ENCODE measurements around the gene EIF5B. TPM values are rescaled to one million over a fixed set of nuclear protein-coding genes. Genes with fewer than 3 reads are reported as not detected.

The EIF5B gene
- total and polyA plus RNA-seq, 2 donors (not counting 1 experiment from before 2014, with no cell fraction given), result 4.5 to 32.8 TPM

DNA sequence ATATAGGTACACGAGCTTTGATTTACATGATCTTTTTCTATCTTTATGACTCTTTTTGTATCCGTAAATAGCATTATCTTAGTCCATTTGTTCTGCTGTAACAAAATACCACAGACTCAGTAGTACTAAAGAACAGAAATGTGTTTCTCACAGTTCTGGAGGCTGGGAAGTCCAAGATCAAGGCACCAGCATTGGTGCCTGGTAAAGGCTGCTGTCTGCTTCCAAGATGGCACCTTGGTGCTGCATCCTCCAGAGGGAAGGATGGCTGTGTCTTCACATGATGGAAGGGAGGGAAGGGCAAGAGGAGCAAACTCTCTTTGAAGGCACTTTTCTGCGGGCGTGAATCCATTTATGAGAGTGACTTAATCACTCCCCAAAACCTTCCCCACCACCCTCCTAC, 36.0 kb downstream of the EIF5B start:
- POLR2A ChIA-PET, result no interaction called here

GRCh38 chr2:99374747-99375146, 37.6 kb downstream of the EIF5B start:
- no peak overlapping the region for H3K27ac Mint-ChIP-seq
- Histone ChIP-seq H3K79me2 (ENCODE audit: control insufficient read depth, insufficient read depth, low read length) (no peaks in the 10 kb centered on the region), H4K20me1 (ENCODE audit: control insufficient read depth, insufficient read depth, low read length, poor library complexity, severe bottlenecking) (no peaks in the 10 kb centered on the region), H3K27me3 (replicated peaks in 1 of 4; ENCODE audit: control extremely low read depth in 1 of 4, control insufficient read depth in 3 of 4, insufficient read depth in 4 of 4, low read length in 3 of 4) (no peaks in the 10 kb centered on the region), H3K9ac (ENCODE audit: low read length) (no peak overlapping the region), H3K4me3 (ENCODE audit: control extremely low read depth in 1 of 5, extremely low read depth in 1 of 5, insufficient read depth in 1 of 5, low read depth in 2 of 5, low read length in 4 of 5) (no peak overlapping the region), H3K27ac (ENCODE audit: low read length in 2 of 2) (no peak overlapping the region), H3K4me2 (replicated peaks; ENCODE audit: low read depth, low read length, poor library complexity, severe bottlenecking) (no peak overlapping the region), H2AFZ (ENCODE audit: insufficient read depth, low read depth, low read length, poor library complexity, severe bottlenecking) (no peak overlapping the region), H3K4me1 (ENCODE audit: control insufficient read depth in 2 of 2, insufficient read depth in 2 of 2, low read length in 2 of 2) (no peaks in the 10 kb centered on the region), H3K9me3 (ENCODE audit: control extremely low read depth in 1 of 3, control insufficient read depth in 2 of 3, insufficient read depth in 1 of 3, low read length in 2 of 3) (peaks cover 0 to 4% (median 0%) of the 10 kb centered on the region in 3 donors), H3K36me3 (replicated peaks in 1 of 2; ENCODE audit: control extremely low read depth in 1 of 2, control insufficient read depth in 1 of 2, extremely low read depth in 1 of 2, insufficient read depth in 2 of 2, low read length in 1 of 2) (peaks cover 23 to 69% of the 10 kb centered on the region in 2 experiments)
- H3K9me3 Mint-ChIP-seq (ENCODE audit: insufficient read depth), result no peaks in the 10 kb centered on the region
- ChIA-PET POLR2A (no interaction called here), CTCF (no interaction called here)
- H3K4me1 Mint-ChIP-seq, result no peaks in the 10 kb centered on the region
- no peak overlapping the region for H3K4me3 Mint-ChIP-seq
- DNase-seq, result no peak
- H3K27me3 Mint-ChIP-seq, result no peaks in the 10 kb centered on the region
- intact Hi-C loops (cut with micrococcal nuclease), result no loop called here
- ATAC-seq (ENCODE audit: low read depth), result no peak
- TF ChIP-seq EZH2 (IDR thresholded peaks at IDR 0.05; ENCODE audit: borderline replicate concordance, insufficient read depth, low read depth, low read length, poor library complexity, severe bottlenecking), result no peak
- TF ChIP-seq, protein P1, sequence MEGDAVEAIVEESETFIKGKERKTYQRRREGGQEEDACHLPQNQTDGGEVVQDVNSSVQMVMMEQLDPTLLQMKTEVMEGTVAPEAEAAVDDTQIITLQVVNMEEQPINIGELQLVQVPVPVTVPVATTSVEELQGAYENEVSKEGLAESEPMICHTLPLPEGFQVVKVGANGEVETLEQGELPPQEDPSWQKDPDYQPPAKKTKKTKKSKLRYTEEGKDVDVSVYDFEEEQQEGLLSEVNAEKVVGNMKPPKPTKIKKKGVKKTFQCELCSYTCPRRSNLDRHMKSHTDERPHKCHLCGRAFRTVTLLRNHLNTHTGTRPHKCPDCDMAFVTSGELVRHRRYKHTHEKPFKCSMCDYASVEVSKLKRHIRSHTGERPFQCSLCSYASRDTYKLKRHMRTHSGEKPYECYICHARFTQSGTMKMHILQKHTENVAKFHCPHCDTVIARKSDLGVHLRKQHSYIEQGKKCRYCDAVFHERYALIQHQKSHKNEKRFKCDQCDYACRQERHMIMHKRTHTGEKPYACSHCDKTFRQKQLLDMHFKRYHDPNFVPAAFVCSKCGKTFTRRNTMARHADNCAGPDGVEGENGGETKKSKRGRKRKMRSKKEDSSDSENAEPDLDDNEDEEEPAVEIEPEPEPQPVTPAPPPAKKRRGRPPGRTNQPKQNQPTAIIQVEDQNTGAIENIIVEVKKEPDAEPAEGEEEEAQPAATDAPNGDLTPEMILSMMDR (IDR thresholded peaks at IDR 0.05), result no peak

More for the DNA sequence above, 36.0 kb downstream of the EIF5B start:
- Histone ChIP-seq H3K9ac (ENCODE audit: low read length) (no peak overlapping the region), H3K4me2 (replicated peaks; ENCODE audit: low read depth, low read length, poor library complexity, severe bottlenecking) (no peak overlapping the region), H3K79me2 (ENCODE audit: control insufficient read depth, insufficient read depth, low read length) (no peaks in the 10 kb centered on the region), H3K27me3 (replicated peaks in 1 of 4; ENCODE audit: control extremely low read depth in 1 of 4, control insufficient read depth in 3 of 4, insufficient read depth in 4 of 4, low read length in 3 of 4) (no peaks in the 10 kb centered on the region), H3K27ac (ENCODE audit: low read length in 2 of 2) (no peak overlapping the region), H2AFZ (ENCODE audit: insufficient read depth, low read depth, low read length, poor library complexity, severe bottlenecking) (no peak overlapping the region), H3K4me3 (ENCODE audit: control extremely low read depth in 1 of 5, extremely low read depth in 1 of 5, insufficient read depth in 1 of 5, low read depth in 2 of 5, low read length in 4 of 5) (no peak overlapping the region), H3K4me1 (ENCODE audit: control insufficient read depth in 2 of 2, insufficient read depth in 2 of 2, low read length in 2 of 2) (no peaks in the 10 kb centered on the region), H3K9me3 (ENCODE audit: control extremely low read depth in 1 of 3, control insufficient read depth in 2 of 3, insufficient read depth in 1 of 3, low read length in 2 of 3) (peaks cover 0 to 4% (median 0%) of the 10 kb centered on the region in 3 donors), H3K36me3 (replicated peaks in 1 of 2; ENCODE audit: control extremely low read depth in 1 of 2, control insufficient read depth in 1 of 2, extremely low read depth in 1 of 2, insufficient read depth in 2 of 2, low read length in 1 of 2) (peaks cover 23 to 65% of the 10 kb centered on the region in 2 experiments), H4K20me1 (ENCODE audit: control insufficient read depth, insufficient read depth, low read length, poor library complexity, severe bottlenecking) (no peaks in the 10 kb centered on the region)
- no peak overlapping the region for H3K4me3 Mint-ChIP-seq
- H3K4me1 Mint-ChIP-seq, result no peaks in the 10 kb centered on the region
- no peak overlapping the region for H3K27ac Mint-ChIP-seq
- DNase-seq (no peak), ATAC-seq (ENCODE audit: low read depth) (no peak)
- intact Hi-C loops (cut with micrococcal nuclease), result no loop called here
- TF ChIP-seq, protein P1 (IDR thresholded peaks at IDR 0.05), result no peak
- TF ChIP-seq EZH2 (IDR thresholded peaks at IDR 0.05; ENCODE audit: borderline replicate concordance, insufficient read depth, low read depth, low read length, poor library complexity, severe bottlenecking), result no peak
- CTCF ChIA-PET, result interaction anchor here (1.3 kb wide), 1 partner anchor 12 kb away, joined by 3 read pairs; no protein-coding TSS in a partner anchor
- WGBS (ENCODE audit: insufficient coverage), result no CpG with 5 or more reads among the region's 4 CpGs
- no peaks in the 10 kb centered on the region for H3K9me3 Mint-ChIP-seq (ENCODE audit: insufficient read depth)
- no peaks in the 10 kb centered on the region for H3K27me3 Mint-ChIP-seq

Measured in B cell (primary cell).